Measurements from ENCODE around the gene MAP7.

DNA sequence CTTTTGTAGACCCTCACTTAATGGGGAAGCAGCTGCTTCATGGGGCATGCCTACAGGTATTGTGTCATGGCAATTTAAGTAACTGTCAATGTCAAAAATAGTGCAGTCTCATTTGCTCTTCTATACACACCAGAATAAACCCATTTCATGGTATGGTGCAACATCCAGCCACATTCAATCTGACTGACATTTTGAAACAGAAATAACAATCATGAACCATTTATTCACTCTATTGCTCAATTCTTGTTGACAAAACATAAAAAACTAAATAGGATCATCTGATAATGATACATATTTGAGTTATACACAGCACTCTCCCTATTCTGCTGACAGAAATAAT lies 122.9 kb downstream of the MAP7 start:
- TF ChIP-seq, protein P1, sequence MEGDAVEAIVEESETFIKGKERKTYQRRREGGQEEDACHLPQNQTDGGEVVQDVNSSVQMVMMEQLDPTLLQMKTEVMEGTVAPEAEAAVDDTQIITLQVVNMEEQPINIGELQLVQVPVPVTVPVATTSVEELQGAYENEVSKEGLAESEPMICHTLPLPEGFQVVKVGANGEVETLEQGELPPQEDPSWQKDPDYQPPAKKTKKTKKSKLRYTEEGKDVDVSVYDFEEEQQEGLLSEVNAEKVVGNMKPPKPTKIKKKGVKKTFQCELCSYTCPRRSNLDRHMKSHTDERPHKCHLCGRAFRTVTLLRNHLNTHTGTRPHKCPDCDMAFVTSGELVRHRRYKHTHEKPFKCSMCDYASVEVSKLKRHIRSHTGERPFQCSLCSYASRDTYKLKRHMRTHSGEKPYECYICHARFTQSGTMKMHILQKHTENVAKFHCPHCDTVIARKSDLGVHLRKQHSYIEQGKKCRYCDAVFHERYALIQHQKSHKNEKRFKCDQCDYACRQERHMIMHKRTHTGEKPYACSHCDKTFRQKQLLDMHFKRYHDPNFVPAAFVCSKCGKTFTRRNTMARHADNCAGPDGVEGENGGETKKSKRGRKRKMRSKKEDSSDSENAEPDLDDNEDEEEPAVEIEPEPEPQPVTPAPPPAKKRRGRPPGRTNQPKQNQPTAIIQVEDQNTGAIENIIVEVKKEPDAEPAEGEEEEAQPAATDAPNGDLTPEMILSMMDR (IDR thresholded peaks at IDR 0.05): no peak
- no peak for TF ChIP-seq POLR2A (IDR thresholded peaks at IDR 0.05)
